Progenitor cell of endocrine pancreas (in vitro differentiated cells): Measurements from ENCODE around the gene MLST8. TPM values are rescaled to one million over a fixed set of nuclear protein-coding genes. Genes with fewer than 3 reads are reported as not detected.

Experiments used
- DNase-seq: peaks from one replicate; pipeline ENCODE4 v3.0.0; 2021; ENCODE audit warnings: low spot score; ENCODE audit not compliant: unreplicated experiment
- H3K27ac Mint-ChIP-seq: 2 replicates; pipeline ENCODE4 v1.8.0; 2021; ENCODE audit warnings: mild to moderate bottlenecking, moderate library complexity, mixed read lengths
- H3K27me3 Mint-ChIP-seq: 2 replicates; pipeline ENCODE4 v1.8.0; 2021; ENCODE audit warnings: mixed read lengths
- H3K36me3 Mint-ChIP-seq: 2 replicates; pipeline ENCODE4 v1.8.0; 2022; ENCODE audit warnings: mixed read lengths; ENCODE audit not compliant: insufficient read depth
- H3K4me1 Mint-ChIP-seq: 2 replicates; pipeline ENCODE4 v1.8.0; 2021; ENCODE audit warnings: low read depth, mixed read lengths
- H3K4me3 Mint-ChIP-seq: 2 replicates; pipeline ENCODE4 v1.8.0; 2021; ENCODE audit warnings: low read depth, mild to moderate bottlenecking, moderate library complexity, mixed read lengths
- H3K9me3 Mint-ChIP-seq: 2 replicates; pipeline ENCODE4 v1.8.0; 2021; ENCODE audit warnings: low read depth, mixed read lengths
- CTCF ChIP-seq: fragments of 200-600 bp; sonication (generic); IDR thresholded peaks from one replicate; pipeline ENCODE4 v1.5.0; 2021; ENCODE audit warnings: antibody characterized with exemption, mild to moderate bottlenecking; ENCODE audit not compliant: unreplicated experiment
- total RNA-seq: library from RNA; stranded (reverse); gene quantifications from 2 replicates; pipeline ENCODE4 v1.2.1, GENCODE V29; 2021

The MLST8 gene
- total RNA-seq, 1 donor from 2014 or later = 51.5 TPM

- DNase-seq = no peak
- H3K27ac Mint-ChIP-seq = peak overlapping the region; percentile 47
- no peaks in the 10 kb centered on the region for H3K4me1 Mint-ChIP-seq
Measured at GRCh38 chr16:2163211-2163881, 41.9 kb upstream of the MLST8 start.

GRCh38 chr16:2165861-2166260 is 39.4 kb upstream of the MLST8 start:
- Mint-ChIP-seq H3K27me3 (no peaks in the 10 kb centered on the region), H3K4me3 (no peak overlapping the region), H3K36me3 (peaks cover 2% of the 10 kb centered on the region), H3K27ac (peak overlapping the region; percentile 86), H3K9me3 (no peaks in the 10 kb centered on the region), H3K4me1 (no peaks in the 10 kb centered on the region)
- TF ChIP-seq CTCF = no peak
- DNase-seq = no peak

More at GRCh38 chr16:2163211-2163881, 41.9 kb upstream of the MLST8 start:
- H3K9me3 Mint-ChIP-seq = no peaks in the 10 kb centered on the region
- no peak for TF ChIP-seq CTCF
- H3K27me3 Mint-ChIP-seq = no peaks in the 10 kb centered on the region
- H3K36me3 Mint-ChIP-seq = peaks cover 2% of the 10 kb centered on the region
- H3K4me3 Mint-ChIP-seq = no peak overlapping the region

GRCh38 chr16:2166263-2167067 is 38.8 kb upstream of the MLST8 start:
- Mint-ChIP-seq H3K9me3 (no peaks in the 10 kb centered on the region), H3K27me3 (no peaks in the 10 kb centered on the region), H3K36me3 (peaks cover 2% of the 10 kb centered on the region), H3K4me3 (no peak overlapping the region), H3K4me1 (no peaks in the 10 kb centered on the region), H3K27ac (peak overlapping the region; percentile 86)
- TF ChIP-seq CTCF = no peak
- DNase-seq = no peak

- Mint-ChIP-seq H3K9me3 (no peaks in the 10 kb centered on the region), H3K4me1 (no peaks in the 10 kb centered on the region), H3K36me3 (peaks cover 2% of the 10 kb centered on the region), H3K27ac (no peak overlapping the region), H3K4me3 (no peak overlapping the region), H3K27me3 (no peaks in the 10 kb centered on the region)
- TF ChIP-seq CTCF = no peak
- no peak for DNase-seq
Measured at GRCh38 chr16:2167068-2167638, 38.1 kb upstream of the MLST8 start.

- H3K27ac Mint-ChIP-seq = no peak overlapping the region
- no peaks in the 10 kb centered on the region for H3K4me1 Mint-ChIP-seq
- peaks cover 8% of the 10 kb centered on the region for H3K36me3 Mint-ChIP-seq
- no peak for DNase-seq
- no peaks in the 10 kb centered on the region for H3K9me3 Mint-ChIP-seq
- H3K27me3 Mint-ChIP-seq = no peaks in the 10 kb centered on the region
- no peak for TF ChIP-seq CTCF
- no peak overlapping the region for H3K4me3 Mint-ChIP-seq
Measured at GRCh38 chr16:2170080-2170479, 35.2 kb upstream of the MLST8 start.
